ENCODE data around the gene ZNF616. TPM values are rescaled to one million over a fixed set of nuclear protein-coding genes. Genes with fewer than 3 reads are reported as not detected.

ZNF616 gene
- total and polyA plus RNA-seq, 2 donors (not counting 1 experiment from before 2014, with no cell fraction given): 6.8 to 12.4 TPM

DNA sequence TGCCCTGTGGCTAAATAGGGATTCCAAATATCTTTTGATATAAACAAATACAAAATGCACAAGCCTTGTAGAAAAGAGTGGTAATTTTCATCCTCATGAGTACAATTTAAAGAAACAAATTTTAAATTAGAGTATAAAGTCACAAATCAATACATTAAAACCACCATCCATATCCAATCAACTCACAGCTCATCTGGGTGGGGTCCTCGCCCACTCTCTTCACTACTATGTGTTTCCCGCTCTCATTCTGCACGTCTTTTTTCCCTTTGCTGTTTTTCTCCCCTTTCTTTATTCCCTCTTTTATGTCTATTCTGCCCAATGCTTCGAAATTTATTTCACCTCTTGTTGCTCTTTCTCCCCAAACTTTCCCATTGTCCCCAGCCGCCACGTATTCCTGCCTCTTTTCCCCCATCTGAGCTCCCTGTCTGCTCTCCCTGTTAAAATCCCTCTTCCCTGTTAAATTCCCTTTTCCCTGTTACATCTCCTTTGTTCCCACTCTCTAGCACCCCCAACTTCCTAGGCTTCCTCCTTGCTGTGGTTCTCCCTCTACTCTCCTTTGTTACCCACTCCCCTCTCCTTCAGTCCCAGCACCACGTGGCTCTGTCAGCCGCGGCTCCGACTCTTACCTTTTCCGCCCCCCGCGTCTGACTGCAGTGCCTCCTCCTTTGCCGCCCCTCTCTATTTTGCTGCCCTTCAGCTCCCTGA lies 1.3 kb downstream of the ZNF616 start:
- DNase-seq (ENCODE audit: low read depth in 2 of 2): peak in 1 of 2 donors; percentile 40
- H4K20me1 ChIP-seq (ENCODE audit: control insufficient read depth, extremely low read depth, insufficient read depth, low read length): no peaks in the 10 kb centered on the region

DNA sequence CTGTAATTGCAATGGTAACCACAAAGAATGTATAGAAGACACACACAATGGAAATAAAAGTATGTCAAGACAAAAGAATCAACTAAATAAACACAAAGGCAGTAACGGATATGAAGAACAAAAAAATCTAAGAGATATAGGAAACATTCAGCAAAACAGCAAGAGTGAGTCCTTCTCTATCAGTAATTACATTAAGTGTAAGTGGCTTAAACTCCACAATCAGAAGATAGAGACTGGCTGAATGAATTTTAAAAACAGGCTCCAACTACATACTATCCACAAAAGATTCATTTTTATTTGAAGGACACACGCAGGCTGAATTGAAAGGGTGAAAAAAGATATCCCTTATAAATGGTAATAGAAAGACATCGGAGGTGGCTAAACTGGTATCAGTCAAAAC lies 19.5 kb downstream of the ZNF616 start:
- Histone ChIP-seq H3K9me3 (ENCODE audit: control insufficient read depth, insufficient read depth, low read depth, low read length) (peaks cover 11% of the 10 kb centered on the region), H3K36me3 (ENCODE audit: control insufficient read depth, insufficient read depth, low read length) (peaks cover 4% of the 10 kb centered on the region), H3K79me2 (ENCODE audit: control insufficient read depth, insufficient read depth, low read length) (no peaks in the 10 kb centered on the region), H3K4me3 (replicated peaks in 1 of 4; ENCODE audit: control extremely low read depth in 1 of 4, insufficient read depth in 1 of 4, low read depth in 3 of 4, low read length in 4 of 4) (no peak overlapping the region), H3K27me3 (ENCODE audit: control insufficient read depth, insufficient read depth, low read length) (no peaks in the 10 kb centered on the region), H2AFZ (ENCODE audit: low read length) (no peak overlapping the region), H3K4me1 (ENCODE audit: control insufficient read depth, extremely low read depth, insufficient read depth, low read length) (no peaks in the 10 kb centered on the region), H3K9ac (ENCODE audit: insufficient read depth, low read length) (no peak overlapping the region), H4K20me1 (ENCODE audit: control insufficient read depth, extremely low read depth, insufficient read depth, low read length) (no peaks in the 10 kb centered on the region), H3K4me2 (ENCODE audit: extremely low read depth, insufficient read depth, low read length) (no peak overlapping the region), H3K27ac (ENCODE audit: insufficient read depth, low read length) (no peak overlapping the region)
- TF ChIP-seq, protein P1, sequence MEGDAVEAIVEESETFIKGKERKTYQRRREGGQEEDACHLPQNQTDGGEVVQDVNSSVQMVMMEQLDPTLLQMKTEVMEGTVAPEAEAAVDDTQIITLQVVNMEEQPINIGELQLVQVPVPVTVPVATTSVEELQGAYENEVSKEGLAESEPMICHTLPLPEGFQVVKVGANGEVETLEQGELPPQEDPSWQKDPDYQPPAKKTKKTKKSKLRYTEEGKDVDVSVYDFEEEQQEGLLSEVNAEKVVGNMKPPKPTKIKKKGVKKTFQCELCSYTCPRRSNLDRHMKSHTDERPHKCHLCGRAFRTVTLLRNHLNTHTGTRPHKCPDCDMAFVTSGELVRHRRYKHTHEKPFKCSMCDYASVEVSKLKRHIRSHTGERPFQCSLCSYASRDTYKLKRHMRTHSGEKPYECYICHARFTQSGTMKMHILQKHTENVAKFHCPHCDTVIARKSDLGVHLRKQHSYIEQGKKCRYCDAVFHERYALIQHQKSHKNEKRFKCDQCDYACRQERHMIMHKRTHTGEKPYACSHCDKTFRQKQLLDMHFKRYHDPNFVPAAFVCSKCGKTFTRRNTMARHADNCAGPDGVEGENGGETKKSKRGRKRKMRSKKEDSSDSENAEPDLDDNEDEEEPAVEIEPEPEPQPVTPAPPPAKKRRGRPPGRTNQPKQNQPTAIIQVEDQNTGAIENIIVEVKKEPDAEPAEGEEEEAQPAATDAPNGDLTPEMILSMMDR (conservative IDR thresholded peaks at IDR 0.05 in 1 of 2, IDR thresholded peaks at IDR 0.05 in 1 of 2; ENCODE audit: low read depth in 1 of 2, low read length in 2 of 2): no peak
- no peak for TF ChIP-seq EZH2 (IDR thresholded peaks at IDR 0.05; ENCODE audit: low read length, missing control alignments)
- DNase-seq (ENCODE audit: low read depth in 2 of 2): no peak

More for the DNA sequence above, 1.3 kb downstream of the ZNF616 start:
- Histone ChIP-seq H3K27ac (ENCODE audit: insufficient read depth, low read length) (peak overlapping the region; percentile 88), H3K36me3 (ENCODE audit: control insufficient read depth, insufficient read depth, low read length) (no peaks in the 10 kb centered on the region), H3K4me3 (replicated peaks in 1 of 4; ENCODE audit: control extremely low read depth in 1 of 4, insufficient read depth in 1 of 4, low read depth in 3 of 4, low read length in 4 of 4) (peak overlapping the region; percentile 56 to 100 (median 91)), H3K4me2 (ENCODE audit: extremely low read depth, insufficient read depth, low read length) (peak overlapping the region; percentile 87), H3K27me3 (ENCODE audit: control insufficient read depth, insufficient read depth, low read length) (no peaks in the 10 kb centered on the region), H3K4me1 (ENCODE audit: control insufficient read depth, extremely low read depth, insufficient read depth, low read length) (peaks cover 4% of the 10 kb centered on the region), H3K9me3 (ENCODE audit: control insufficient read depth, insufficient read depth, low read depth, low read length) (no peaks in the 10 kb centered on the region), H2AFZ (ENCODE audit: low read length) (peak overlapping the region; percentile 97), H3K9ac (ENCODE audit: insufficient read depth, low read length) (peak overlapping the region; percentile 83), H3K79me2 (ENCODE audit: control insufficient read depth, insufficient read depth, low read length) (peaks cover 19% of the 10 kb centered on the region)
- TF ChIP-seq, protein P1 (conservative IDR thresholded peaks at IDR 0.05 in 1 of 2, IDR thresholded peaks at IDR 0.05 in 1 of 2; ENCODE audit: low read depth in 1 of 2, low read length in 2 of 2): no peak
- TF ChIP-seq EZH2 (IDR thresholded peaks at IDR 0.05; ENCODE audit: low read length, missing control alignments): no peak

DNA sequence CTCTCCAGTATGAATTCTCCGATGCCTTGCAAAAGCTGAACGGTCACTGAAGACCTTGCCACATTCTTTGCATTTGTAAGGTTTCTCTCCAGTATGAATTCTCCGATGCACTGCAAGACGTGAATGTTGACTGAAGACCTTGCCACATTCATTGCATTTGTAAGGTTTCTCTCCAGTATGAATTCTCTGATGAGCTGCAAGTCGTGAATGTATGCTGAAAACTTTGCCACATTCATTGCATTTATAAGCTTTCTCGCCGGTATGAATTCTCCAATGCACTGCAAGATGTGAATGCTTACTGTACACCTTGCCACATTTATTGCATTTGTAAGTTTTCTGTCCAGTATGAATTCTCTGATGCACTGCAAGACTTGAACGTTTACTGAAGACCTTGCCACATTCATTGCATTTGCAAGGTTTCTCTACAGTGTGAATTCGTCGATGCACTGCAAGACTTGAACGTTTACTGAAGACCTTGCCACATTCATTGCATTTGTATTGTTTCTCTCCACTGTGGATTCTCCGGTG lies 24.1 kb downstream of the ZNF616 start:
- TF ChIP-seq, protein P1 (conservative IDR thresholded peaks at IDR 0.05 in 1 of 2, IDR thresholded peaks at IDR 0.05 in 1 of 2; ENCODE audit: low read depth in 1 of 2, low read length in 2 of 2): no peak
- TF ChIP-seq EZH2 (IDR thresholded peaks at IDR 0.05; ENCODE audit: low read length, missing control alignments): no peak
- Histone ChIP-seq H3K79me2 (ENCODE audit: control insufficient read depth, insufficient read depth, low read length) (no peaks in the 10 kb centered on the region), H3K27me3 (ENCODE audit: control insufficient read depth, insufficient read depth, low read length) (no peaks in the 10 kb centered on the region), H3K4me2 (ENCODE audit: extremely low read depth, insufficient read depth, low read length) (no peak overlapping the region), H4K20me1 (ENCODE audit: control insufficient read depth, extremely low read depth, insufficient read depth, low read length) (no peaks in the 10 kb centered on the region), H3K36me3 (ENCODE audit: control insufficient read depth, insufficient read depth, low read length) (peaks cover 1% of the 10 kb centered on the region), H3K9me3 (ENCODE audit: control insufficient read depth, insufficient read depth, low read depth, low read length) (peaks cover 14% of the 10 kb centered on the region), H3K27ac (ENCODE audit: insufficient read depth, low read length) (no peak overlapping the region), H2AFZ (ENCODE audit: low read length) (no peak overlapping the region), H3K4me3 (replicated peaks in 1 of 4; ENCODE audit: control extremely low read depth in 1 of 4, insufficient read depth in 1 of 4, low read depth in 3 of 4, low read length in 4 of 4) (no peak overlapping the region), H3K4me1 (ENCODE audit: control insufficient read depth, extremely low read depth, insufficient read depth, low read length) (no peaks in the 10 kb centered on the region), H3K9ac (ENCODE audit: insufficient read depth, low read length) (no peak overlapping the region)
- DNase-seq (ENCODE audit: low read depth in 2 of 2): no peak

Measured in fibroblast of lung (primary cell).